DMS79 (cell line): ENCODE data around the gene KDM2A.
A peak's percentile ranks its signal among the peaks of the same experiment; 100 is the strongest.
"Not testable (repeated sequence)": the region's sequence is repeated elsewhere in the genome, so short reads cannot be mapped to it uniquely, and the experiment has no call there.

Experiments used
- DNase-seq: peaks from one replicate; lab custom pipeline; 2025; lab: John Stamatoyannopoulos, UW

Gene KDM2A

DNA sequence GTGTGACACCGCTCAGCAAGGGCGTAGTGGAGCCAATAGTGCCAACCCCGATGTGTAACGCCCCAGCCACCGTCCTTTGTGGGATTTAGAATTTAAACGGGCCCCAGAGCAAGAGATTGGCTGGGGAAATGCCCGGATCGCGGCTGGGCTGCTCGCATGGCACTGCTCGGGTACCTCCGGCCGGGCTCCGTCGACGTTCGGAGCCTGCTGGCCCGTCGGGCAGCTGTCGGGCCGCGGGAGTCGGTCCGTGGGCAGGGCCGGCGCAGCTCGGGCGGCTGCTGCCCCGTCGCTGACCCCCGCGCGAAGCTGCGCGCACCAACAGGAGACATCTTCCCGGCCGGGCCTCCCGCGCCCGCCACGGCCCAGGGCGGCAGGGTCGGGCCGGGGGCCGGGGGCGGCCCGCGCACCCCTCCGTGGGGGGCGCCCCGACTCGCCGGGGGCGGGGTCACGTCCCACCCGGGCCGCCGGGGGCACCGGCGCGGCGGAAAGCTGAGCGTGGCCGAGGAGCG lies 1.3 kb upstream of the KDM2A start:
- DNase-seq, result no peak

DNA sequence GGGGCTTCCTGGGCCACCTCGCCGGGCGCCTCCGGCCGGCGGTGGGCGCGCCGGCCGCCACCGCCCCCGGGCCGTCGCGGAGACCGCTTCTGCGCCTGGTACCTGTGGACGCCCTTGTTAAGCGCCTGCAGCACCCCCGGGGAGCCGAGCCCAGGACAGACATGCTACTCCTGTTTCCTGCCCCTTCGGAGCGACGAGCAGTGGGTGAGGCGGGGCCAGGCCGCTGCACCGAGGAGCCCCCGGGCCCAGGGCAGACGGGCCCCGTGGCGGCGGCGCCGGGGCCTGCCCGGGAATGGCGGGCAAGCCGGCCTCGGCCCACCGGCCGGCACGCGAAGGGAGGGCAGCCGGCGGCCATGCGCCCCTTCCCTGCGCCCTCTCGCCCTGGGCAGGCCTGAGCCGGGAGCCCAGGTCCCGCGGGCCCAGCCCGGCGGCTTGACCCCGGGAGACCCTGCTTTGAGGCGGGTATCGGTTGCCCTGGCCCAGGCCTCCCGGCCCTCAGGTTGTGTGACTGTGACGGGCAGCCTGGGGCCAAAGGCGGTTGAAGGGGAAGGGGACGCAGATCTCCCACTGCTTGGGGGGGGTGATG lies 789 bp upstream of the KDM2A start:
- DNase-seq, result no peak

DNA sequence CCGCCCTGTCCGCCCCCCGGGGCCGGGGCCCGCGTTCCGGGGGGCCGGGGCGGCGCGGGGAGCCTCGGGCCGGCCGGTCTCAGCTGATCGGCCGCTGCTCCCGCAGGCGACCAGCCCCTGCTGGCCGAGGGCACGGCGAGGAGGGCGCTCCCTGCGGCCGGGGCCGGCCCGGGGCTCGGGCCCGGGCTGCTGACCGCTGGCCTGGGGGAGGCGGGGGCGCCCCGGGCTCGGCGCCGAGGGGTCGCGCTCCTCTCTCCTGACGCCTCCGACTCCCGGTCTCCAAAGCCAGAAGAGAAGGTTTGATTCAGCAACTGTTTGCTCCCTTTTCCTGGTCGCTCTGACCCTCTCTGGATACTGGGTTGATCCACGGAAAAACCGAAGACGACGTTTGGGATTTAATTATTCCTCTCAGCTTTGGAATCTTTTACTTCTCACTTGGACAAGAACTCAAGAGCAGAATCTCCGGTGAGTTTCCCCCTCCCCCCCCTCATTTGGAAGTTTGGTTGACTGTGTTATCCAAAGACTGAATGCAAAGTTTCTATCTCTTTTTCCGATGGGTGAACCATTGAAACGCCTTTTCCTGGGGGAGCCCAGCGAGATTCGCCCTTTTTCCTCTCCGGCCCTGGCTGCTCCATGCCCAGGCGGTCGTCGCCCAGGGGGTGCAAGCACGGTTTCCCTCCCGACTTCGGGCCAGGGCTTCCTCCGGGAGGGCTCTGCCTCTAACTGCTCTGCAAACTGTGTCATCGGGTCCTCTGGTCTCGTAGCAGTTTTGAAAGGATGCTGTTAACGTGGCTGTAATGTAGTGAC lies 725 bp downstream of the KDM2A start:
- DNase-seq, result no peak

DNA sequence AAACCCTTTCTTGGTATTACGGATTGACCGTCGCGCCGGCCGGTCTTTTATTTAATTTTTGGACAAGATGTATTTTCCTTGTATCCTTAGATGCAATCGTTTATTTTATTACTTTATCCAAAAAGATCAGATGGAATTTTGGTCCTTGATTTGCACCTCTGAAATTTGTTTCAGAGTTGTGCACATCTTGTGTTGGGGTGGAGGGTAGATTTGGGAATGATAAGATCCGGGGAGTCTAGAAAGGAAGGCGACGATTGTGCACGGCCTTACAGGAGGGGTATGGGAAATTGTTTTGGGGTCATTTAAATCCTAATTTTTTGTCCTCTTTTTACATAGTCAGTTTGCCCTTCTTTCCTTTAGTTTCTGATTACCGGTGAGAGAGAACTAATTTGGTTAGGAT lies 1.4 kb downstream of the KDM2A start:
- no peak for DNase-seq

DNA sequence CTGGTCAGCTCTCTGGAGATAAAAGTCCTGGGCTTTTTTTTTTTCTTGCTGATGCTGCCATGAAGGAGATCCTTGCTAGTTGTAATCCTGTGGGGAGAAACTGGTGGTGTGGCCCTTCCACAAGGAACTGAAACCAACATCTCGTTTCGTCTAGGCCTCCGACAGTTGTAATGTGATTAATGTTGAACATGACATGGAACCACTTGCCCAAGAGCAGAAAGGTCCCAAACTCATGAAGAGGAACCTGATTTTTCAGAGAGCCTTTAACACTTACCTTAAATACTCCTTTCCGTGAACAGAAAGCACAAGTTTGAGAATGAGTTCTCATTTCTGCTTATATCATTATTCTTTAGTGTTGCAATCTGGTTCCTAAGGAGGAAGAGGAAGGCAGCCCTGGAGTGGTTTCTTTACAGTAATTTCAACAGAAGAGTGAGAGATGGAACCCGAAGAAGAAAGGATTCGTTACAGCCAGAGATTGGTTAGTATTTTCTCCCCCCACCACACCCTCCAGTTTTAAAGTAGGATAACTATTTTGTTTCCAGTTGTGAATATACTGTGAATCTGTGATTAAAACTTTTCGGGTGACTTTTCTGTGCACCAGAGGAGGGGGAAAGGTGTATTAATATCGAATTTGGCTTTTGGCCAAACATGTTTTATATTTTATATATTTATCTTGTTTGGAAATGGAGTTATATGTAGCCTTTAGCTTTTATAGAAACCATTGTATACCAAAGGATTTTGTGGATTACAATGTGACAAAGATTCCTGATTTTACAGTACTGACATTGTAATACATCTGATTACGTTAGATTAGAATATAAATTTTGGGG lies 2.0 kb downstream of the KDM2A start:
- DNase-seq, result no peak

DNA sequence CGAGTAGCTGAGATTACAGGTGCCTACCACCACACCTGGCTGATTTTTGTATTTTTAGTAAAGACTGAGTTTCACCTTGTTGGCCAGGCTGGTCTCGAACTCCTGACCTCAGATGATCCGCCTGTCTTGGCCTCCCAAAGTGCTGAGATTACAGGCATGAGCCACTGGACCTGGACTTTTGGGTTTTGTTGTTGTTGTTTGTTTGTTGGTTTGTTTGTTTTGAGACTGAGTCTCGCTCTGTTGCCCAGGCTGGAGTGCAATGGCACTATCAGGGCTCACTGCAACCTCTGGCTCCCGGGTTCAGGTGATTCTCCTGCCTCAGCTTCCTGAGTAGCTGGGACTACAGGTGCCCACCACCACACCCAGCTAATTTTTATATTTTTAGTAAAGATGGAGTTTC lies 4.7 kb downstream of the KDM2A start:
- DNase-seq, result not testable (repeated sequence)

DNA sequence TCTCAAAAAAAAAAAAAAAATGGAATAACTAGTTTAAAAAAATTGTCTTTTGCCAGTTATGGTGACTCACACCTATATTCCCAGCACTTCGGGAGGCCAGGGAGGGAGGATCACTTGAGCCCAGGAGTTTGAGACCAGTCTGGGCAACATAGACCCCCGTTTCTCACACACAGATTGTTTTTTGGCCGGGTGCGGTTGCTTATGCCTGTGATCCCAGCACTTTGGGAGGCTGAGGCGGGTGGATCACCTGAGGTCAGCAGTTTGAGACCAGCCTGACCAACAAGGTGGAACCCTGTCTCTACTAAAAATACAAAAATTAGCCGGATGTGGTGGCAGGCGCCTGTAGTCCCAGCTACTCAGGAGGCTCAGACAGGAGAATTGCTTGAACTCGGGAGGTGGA lies 7.2 kb downstream of the KDM2A start:
- DNase-seq, result not testable (repeated sequence)

DNA sequence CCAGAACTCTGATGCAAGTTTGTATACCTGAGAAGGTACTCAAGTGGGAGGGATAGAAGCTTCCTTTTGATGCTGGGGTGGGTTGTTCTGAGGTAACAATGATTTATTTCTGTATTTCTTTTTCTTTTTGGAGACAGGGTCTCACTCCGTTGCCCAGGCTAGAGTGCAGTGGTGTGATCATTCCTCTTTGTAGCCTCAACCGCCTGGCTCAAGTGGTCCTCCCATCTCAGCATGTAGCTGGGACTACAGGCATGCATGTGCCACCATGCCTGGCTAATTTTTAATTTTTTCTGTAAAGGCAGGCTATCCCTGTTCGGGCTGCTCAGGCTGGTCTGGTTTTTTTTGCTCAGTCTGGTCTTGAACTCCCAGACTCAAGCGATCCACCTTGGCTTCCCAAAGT lies 7.9 kb downstream of the KDM2A start:
- no peak for DNase-seq

DNA sequence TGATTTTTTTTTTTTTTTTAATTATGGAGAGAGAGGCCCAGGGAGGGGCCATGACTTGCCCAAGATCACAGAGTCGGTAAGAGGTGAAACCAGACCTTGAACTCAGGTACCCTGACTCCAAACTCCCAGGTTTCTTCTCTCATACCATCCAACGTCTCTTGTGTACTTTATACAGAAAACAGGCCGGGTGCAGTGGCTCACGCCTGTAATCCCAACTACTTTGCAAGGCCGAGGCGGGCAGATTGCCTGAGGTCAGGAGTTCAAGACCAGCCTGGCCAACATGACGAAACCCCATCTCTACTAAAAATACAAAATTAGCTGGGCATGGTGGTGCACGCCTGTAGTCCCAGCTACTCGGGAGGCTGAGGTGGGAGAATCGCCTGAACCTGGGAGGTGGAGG lies 11.8 kb downstream of the KDM2A start:
- DNase-seq, result not testable (repeated sequence)

DNA sequence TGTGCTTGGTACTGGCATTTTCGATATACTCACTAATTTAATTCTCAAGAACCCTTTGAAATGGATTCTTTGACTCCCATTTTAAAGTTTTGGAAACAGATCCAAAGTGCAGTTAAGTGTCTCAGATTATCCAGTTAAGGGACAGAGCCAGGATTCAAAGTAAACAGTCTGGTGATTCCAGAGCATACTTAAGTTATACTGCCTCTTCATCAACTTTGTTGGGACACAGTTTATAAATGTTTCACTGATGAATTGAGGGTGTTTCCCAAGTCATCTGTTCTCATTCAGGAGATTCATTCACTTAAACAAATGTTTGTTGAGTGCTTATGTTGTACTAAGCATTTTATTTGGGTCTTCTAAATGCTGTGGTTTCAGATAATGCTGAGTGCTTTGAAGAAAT lies 17.1 kb downstream of the KDM2A start:
- no peak for DNase-seq

DNA sequence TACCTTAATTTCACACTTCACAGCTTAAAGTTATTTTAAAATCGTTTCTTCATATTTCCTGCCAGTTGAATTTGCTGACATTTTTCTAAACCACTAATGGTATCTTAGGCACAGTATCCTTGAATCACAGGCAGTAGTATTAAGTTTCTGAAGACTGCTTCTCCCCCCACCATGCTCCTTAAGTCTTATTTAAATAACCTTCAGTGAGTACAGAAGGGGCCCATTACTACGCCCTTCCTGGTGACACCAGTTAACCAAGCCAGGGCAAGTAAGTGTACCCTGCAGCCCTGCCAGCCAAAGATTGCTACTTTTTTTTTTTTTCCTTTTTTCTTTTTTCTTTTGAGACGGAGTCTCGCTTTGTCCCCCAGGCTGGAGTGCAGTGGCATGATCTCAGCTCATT lies 19.9 kb downstream of the KDM2A start:
- no peak for DNase-seq

DNA sequence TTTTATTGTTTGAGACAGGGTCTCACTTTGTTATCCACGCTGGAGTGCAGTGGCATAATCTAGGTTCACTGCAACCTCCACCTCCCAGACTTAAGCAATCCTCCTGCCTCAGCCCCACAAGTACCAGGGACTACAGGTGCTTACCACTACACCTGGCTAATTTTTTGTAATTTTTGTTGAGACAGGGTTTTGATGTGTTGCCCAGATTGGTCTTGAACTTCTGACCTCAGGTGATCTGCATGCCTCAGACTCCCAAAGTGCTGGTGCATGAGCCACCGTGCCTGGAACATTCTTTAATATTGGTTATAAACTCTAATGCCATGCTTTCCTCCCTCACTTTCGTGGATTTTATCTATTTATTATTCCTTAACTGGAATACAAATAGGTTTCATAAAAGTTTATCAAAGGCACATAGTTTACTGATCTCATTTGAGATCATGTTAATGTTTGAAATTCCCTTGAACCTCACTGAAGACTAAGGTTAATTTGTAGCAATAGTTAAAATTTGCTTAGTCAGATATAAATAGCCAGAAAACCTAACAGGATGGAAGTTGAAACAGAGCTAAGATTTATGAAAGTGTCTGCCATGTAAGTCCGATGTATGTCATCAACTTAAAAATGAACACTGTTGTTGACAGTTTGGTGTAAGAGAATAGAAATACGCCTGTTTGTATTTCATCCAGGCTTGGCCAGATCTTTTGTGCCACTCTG lies 27.6 kb downstream of the KDM2A start:
- DNase-seq, result no peak

DNA sequence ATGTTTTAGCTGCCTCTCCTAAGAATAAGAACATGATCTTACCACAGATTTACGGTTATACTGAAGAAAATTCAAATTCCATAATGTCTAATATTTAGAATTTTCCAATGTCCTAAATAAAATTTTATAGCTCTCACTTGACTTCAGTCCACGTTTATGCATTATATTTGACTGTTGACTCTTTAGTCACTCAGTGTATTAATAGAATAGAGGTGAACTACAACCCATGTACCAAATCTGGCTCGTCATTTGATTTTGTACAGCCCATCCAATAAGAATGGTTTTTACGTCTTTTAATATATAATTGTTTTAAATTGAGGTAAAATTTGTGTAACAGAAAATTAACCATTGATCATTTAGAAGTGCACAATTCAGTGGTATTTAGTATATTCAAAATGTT lies 34.9 kb downstream of the KDM2A start:
- no peak for DNase-seq

DNA sequence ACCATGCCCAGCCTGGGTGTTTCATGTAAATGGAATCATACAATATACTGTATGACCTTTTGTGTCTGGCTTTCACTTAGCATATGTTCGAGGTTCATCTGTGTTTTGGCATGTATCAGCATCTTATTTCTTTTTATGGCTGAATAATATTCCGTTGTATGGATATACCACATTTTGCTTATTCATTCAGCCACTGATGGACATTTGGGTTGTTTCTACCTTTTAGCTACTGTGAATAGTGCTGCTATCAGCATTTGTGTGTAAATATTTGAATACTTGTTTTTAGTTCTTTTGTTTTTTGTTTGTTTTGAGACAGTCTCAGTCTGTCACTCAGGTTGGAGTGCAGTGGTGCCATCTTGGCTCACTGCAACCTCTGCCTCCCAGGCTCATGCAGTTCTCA lies 35.7 kb downstream of the KDM2A start:
- no peak for DNase-seq

DNA sequence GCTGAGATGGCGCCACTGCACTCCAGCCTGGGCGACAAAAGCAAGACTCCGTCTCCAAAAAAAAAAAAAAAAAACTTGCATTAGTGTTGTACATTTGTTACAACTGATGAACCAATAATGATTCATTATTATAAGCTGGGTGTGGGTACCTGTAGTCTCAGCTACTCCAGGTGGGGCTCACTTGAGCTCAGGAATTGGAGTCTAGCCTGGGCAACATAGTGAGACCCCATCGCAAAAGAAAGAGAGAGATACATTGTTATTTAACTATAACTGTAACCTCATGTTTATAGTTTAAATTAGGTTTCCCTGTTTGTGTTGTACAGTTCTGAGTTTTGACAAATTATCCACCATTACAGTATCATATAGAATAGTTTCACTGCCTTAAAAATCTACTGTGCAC lies 38.6 kb downstream of the KDM2A start:
- no peak for DNase-seq

DNA sequence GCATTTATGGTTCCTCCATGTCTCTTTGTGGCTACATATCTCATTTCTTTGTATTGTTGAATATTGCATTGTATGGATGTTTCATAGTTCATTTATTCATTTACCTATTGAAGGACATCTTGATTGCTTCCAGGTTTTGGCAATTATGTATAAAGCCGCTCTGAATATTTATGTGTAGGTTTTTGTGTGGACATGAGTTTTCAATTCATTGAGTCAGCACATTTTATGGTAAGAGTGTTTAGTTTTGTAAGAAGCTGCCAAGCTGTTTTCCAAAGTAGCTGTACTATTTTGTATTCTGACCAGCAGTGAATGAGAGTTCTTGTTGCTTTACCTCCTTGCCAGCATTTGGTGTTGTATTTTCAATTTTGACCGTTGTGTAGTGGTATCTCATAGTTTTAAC lies 39.2 kb downstream of the KDM2A start:
- DNase-seq, result no peak

DNA sequence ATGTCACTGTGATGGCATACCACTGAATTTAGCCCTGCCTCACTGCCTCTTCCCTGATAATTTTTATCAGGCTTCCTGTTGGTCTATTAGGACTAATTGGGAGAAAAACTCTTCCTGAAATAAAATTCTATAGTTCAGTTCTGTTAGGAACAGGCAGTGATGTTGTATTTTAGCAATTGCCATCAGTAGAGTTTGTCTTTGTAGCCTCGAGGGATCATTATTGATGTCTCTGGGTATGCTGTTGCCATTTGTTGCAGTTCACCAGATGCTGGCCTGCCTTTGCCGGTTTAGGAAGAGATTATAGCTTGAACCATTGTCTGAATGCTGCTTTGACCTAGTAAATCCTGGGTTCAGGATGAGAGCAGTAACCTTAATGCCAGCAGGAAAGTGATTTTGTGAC lies 41.0 kb downstream of the KDM2A start:
- no peak for DNase-seq

DNA sequence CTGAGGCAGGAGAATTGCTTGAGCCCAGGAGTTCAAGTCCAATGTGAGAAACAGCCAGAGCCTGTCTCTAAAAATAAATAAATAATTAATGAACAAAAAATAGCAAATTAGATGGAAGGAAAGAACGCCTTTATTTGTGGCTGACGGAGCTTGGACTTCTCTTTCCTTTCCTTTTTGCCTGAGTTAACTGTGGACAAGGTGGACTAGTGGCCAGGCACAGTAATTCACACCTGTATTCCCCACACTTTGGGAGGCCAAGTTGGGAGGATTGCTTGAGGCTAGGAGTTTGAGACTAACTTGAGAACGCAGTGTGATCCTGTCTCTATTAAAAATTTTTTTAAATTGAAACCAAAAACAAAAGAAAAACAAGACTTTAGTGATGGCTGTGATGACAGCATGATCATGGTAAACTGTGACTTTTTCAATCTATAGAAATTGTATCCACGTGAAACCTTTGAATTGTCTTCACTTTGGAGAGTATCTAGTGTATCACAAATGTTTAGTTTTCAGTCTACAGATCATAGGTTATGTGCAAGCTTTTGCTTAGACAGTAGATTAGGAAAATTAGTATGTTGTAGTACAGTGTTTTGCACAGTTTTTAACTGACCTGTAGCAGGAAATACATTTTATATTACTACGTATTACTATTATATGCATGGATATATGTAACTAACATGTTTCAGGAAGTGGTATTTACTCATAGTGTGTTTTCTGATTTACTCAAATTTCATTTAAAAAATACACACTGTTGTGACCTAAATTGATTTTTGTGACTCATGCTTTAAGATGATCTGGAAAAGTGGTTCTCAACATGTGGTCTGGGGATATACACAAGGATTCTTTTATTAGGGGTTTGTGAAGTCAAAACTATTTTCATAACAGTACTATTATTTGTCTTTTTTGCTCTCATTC lies 42.1 kb downstream of the KDM2A start:
- no peak for DNase-seq

DNA sequence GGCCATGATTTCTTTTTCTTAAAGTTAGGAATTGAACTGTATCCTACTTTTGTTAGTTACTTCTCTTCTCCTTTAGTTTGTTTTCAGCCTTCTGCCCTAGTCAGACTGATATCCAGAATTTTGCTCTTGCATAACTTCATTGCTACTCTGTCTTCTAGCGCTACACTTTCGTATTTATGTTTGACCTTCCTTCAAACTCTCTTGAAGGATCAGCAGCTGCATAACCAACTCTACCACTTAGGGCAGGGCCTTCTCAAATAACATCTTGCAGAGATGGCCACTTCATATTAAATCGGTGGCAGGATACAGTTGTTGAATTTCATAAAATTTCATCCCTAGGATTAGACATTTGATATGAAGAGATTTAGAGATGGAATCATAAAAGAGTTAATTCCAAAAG lies 43.9 kb downstream of the KDM2A start:
- peak; percentile 22 for DNase-seq

DNA sequence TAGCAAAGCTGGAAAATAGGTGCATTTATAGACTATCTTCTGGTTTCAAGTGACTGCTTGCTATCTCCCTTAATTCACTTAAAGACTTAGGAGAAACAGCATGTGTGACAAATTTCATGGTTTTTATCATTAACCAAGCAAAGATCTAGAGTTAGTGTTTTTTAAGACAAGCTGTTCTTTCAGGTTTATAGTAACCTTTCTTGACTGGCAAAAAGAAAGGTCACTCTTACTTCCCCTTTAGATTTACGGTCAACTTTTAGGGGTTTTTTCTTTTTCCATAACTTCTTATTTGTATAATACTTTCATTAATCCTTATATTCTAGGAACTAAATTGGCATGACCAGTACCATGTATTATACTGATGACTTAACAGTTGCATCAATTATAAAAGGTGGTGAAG lies 46.6 kb downstream of the KDM2A start:
- DNase-seq, result no peak

DNA sequence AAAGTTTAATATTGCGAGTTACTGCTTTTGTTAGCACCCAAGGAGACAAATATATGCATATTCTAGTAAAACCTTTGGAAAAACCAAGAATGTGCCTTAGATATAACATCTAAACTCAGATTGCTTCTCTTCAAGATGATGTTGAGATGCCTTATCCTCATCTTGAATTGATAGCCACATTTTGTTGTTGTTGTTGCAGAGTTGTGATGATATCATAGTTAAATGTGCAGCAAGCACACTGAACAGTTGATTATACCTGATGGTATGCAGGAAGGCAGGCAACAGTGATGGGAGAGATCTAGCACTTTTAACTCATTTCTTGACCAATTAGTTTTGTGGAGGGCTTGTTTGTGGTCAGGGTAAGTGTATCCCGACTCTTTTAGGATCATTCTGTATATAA lies 48.0 kb downstream of the KDM2A start:
- DNase-seq, result no peak
